NCI-H345 treated with DMSO at 0.1 percent for 48 hours (cell line): ENCODE measurements around the gene LHPP.

ENCODE experiments used
- DNase-seq: peaks from one replicate; lab custom pipeline; 2025; ENCODE audit not compliant: unreplicated experiment; lab: John Stamatoyannopoulos, UW

Gene LHPP

DNA sequence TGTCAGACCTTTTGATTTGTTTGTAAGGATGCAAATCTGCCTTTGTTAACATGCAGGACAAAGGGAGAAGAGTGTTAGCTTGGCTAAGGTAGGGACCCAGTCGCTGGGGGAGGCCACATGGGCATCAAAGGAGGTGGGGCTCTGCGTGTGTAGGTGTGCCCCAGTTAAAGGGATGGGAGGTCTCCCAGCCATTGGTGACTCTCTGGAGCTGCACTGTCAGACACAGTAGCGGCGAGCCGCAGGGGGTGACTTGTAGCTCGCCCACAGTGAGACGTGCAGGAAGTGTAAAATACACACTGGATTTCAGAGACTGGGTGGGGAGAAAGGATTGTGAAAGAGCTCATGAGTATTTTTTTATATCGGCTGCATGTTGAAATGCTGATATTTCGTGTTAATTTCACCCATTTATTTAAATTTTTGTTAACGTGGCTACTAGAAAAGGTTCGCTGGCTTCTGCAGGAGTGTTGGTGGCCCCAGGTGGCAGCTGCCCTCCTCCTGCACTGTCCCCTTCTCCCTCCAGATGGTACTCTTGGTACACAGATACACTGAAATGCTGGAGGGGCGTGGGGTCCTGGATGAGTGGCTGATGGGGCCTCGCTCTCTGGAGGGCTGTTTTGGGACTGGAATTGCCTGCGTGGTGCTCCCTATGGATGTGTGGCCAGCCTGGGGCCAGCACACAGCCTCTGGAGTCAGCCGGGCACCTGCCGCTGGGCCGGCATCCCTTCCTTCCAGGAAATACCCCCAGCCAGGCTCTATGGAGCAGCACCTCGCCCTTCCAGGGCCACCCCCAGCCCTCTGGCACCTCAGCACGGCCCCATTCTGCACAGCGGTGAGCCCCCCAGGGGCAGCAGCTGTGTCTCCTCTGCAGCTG lies 59.2 kb downstream of the LHPP start:
- no peak for DNase-seq

GRCh38 chr10:124521429-124521871 lies 59.8 kb downstream of the LHPP start:
- no peak for DNase-seq

GRCh38 chr10:124522131-124522932 lies 60.7 kb downstream of the LHPP start:
- no peak for DNase-seq

DNA sequence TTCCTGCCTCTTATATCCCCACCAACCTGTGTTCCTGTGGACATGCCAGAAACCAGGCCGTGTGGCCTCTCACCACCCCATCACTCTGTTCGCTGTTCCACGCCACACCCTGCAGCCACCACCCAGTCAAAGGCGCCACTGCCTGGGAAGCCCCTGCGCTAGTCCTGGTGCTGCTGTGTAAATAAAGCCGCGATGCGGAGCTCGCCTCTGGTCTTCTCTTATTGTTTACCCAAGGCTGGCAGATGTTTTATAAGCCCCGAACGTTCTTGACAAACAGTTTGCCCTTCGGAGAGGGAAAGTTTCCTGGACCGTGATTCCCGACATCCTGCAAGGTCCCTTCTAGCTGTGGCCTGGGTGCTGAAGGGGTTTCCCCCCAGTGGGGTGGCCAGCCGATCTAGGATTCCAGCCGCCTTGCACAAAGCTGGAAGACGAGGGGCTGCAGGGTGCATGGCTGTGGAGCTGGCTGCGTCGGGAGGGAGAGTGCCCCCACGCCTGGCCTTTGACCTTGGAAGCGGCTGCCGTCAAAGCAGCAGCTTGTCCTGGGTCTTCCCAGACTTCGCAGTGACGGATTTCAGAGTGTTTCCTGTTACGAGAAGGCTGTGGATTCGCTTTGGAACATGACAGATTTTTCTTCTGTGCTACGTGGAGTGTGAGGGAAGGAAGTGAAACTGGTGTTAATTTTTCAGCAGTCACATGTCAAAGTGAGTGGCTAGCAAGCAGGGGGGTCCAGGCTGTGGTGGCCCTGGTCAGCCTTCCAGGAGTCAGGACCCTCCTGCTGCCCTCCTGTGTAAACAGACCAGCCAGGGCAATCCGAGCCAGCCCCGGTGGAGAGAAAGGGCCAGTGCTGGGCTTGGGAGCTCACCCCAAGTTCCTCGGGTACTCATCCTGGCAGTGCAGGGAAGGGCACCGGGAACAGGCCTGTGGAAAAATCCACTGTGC lies 61.6 kb downstream of the LHPP start:
- peak; percentile 11 for DNase-seq

- DNase-seq = no peak
Measured at GRCh38 chr10:124523901-124524300, 62.3 kb downstream of the LHPP start.

DNA sequence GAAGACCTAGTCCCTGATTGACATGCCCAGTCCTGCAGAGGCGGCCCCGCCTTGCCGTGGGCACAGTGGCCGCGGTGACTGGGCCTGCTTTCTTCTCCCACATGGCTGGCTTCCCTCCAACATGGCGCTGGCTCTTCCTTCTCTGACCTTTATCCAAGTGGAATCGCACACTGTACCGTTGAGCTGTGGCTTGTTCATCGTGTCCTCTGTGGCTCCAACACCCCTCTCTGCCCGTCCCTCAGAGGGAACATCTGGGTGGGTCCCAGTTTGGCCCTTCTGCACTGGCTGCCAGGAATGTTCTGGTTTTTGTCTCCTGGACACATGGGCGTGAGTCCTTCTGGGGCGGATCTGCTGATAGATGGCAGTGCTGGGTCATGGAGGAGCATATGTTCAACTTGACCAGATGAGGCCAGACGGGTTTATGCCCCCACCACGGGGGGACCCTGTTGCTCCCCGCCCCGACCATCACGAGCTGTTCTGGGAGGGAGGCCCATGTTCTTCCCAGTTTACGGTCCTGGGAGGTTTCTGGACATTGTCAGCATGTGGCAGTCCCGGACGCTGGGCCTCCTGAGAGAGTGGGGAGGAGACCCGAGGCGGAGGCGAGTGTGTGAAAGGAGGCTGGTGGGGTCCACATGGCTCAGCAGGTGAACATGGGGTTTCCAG lies 63.5 kb downstream of the LHPP start:
- no peak for DNase-seq

- no peak for DNase-seq
Measured at GRCh38 chr10:124525751-124526600, 64.4 kb downstream of the LHPP start.

GRCh38 chr10:124526621-124527267 lies 65.1 kb downstream of the LHPP start:
- no peak for DNase-seq

DNA sequence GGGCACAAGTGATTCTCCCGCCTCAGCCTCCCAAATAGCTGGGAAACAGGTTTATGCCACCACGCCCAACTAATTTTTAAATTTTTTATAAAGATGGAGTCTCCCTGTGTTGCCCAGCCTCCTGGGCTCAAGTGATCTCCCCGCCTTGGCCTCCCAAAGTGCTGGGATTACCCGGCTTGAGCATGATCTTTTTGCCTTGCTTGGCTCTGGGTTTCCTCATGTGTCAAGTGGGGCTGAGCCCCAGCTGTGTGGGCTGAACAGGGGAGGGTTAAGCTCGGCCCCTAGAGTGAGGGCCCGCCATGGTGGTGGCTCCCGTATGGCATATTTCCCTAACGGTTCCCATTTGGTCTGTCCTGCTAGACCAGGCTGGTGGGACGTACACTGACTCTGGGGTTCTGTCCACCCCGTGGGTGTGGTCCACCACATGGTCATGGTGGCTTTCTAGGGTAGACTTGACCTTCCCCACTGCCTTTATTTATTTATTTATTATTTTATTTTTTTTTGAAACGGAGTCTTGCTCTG lies 66.3 kb downstream of the LHPP start:
- DNase-seq = no peak

DNA sequence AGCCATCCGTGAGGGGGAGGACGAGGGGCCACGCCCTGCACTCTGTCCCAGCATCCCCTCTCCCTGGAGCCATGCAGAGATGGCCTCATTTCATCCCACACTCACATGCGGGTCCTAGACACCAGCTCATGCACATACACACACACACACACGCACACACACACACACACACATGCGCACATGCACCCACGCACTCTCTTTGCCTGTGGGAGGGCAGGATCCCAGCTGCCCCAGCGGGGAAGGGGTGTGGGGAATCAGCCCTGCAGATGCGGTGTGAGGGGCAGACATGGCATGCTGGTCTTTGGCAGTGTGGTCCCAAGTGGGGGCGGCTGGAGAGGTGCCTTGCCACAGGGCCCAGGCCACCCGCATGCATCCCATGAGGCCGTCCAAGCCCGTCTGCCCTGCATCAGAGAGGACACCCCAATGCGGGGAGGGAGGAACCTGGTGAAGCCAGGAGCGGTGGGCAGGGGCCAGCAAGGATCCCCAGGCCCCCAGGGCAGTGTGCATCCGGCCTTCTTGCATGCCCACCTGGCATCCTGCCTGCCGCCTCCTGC lies 68.1 kb downstream of the LHPP start:
- DNase-seq = no peak

DNA sequence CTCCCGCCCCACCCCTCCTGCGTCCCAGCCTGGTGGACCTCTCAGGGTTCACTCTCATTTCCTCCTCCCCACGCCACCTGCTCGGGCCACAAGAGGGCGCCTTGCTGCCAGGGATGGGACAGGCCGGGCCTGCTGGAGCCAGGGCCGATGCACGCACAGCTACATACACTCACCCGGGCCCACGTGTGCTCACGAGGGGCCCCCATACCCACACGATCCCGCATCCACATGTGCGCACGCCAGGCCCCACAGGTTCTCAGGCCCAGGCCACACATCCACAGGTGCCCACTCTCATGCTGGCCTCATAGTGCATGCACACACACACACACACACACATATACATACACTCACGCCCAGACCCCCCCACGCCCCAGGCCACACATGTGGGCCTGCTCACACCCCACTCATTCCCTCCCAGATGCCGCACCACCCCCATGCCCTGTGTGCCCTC lies 68.6 kb downstream of the LHPP start:
- DNase-seq = peak; percentile 4

DNA sequence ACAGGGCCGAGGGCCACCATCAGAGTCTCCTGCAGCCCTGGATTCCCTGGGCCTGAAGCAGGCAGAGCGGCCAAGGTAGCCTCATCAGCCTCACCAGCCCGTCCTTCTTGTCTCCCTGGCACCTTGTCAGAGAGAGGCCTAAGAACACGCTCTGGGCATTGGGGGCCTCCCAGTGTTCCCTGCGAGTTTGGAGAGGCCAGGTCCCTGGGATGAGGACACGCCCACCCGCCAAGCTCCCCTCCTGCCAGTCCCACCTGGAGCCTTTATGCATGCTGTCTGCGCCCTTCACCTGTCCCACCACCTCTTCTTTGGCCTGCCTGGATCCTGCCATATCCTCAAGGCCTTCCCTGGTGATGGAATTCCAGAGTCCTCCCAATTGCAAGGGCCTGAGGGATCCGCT lies 69.2 kb downstream of the LHPP start:
- DNase-seq = no peak

DNA sequence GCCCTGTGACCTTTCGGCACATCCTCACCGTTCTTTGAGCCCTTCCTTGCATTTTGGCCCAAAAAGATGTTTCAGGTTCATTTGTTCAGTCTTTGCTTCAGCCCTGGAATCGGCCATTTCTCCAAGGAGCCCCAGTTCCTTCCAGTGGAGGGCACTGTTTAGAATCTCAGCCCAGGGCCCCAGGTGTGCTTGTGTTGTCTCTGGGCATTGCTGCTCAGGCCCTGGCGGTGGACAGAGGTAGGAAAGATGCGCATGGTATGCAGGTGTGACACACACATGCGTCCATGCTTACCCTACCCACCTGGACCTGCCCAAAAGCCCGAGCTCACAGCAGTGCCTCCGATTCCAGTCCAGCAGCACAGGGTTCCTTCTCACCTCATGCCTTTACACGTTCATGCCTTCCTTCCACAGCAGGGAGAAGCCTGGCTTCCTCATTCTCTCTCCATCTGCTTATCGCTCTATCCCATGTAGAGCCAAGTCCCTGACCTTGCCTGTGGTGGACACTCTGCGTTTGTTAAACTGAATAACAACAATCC lies 70.6 kb downstream of the LHPP start:
- no peak for DNase-seq

- no peak for DNase-seq
Measured at GRCh38 chr10:124532788-124533187, 71.2 kb downstream of the LHPP start.

DNA sequence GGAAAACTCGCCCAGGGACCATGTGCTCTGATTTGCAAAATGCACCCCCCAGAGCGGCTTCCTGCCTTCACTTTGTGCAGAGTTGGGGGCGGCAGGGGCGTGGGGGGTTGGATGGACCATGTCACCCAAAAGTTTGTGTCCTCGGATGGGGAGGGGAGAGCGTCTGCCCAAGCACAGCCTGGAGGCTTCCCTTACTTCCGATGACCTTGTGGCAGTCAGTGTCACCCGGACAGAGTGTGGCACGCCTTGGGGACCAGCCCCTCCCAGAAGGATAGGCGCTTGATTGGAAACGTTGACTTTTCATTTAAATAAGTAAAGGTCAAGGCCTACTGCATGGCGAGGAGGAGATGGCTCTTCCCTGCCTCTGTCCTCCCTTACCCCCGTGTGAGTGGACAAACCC lies 71.6 kb downstream of the LHPP start:
- DNase-seq = no peak

GRCh38 chr10:124534231-124534798 lies 72.7 kb downstream of the LHPP start:
- DNase-seq = no peak

GRCh38 chr10:124534826-124535601 lies 73.4 kb downstream of the LHPP start:
- no peak for DNase-seq
